Mesothelial cell of epicardium (in vitro differentiated cells): Measurements from ENCODE around the gene ABCA4. TPM values are rescaled to one million over a fixed set of nuclear protein-coding genes. Genes with fewer than 3 reads are reported as not detected.

Source experiments
- DNase-seq, 2 experiments: peaks; one replicate each; pipeline ENCODE4 v3.0.0; 2021; ENCODE audit warnings: low spot score in 2 of 2; ENCODE audit not compliant: unreplicated experiment in 2 of 2
- H3K27ac Mint-ChIP-seq: 2 replicates; pipeline ENCODE4 v1.8.0; 2021; ENCODE audit warnings: mixed read lengths
- H3K27me3 Mint-ChIP-seq: 2 replicates; pipeline ENCODE4 v1.8.0; 2021; ENCODE audit warnings: low read depth, mixed read lengths
- H3K36me3 Mint-ChIP-seq: 2 replicates; pipeline ENCODE4 v1.8.0; 2021; ENCODE audit warnings: mixed read lengths
- H3K4me1 Mint-ChIP-seq: 2 replicates; pipeline ENCODE4 v1.8.0; 2021; ENCODE audit warnings: mixed read lengths
- H3K4me3 Mint-ChIP-seq: 2 replicates; pipeline ENCODE4 v1.8.0; 2021; ENCODE audit warnings: mild to moderate bottlenecking, moderate library complexity, mixed read lengths
- H3K9me3 Mint-ChIP-seq: 2 replicates; pipeline ENCODE4 v1.8.0; 2021; ENCODE audit warnings: mixed read lengths
- CTCF ChIP-seq: fragments of 200-600 bp; sonication (generic); IDR thresholded peaks from one replicate; pipeline ENCODE4 v1.5.0; 2021; ENCODE audit warnings: antibody characterized with exemption; ENCODE audit not compliant: unreplicated experiment
- total RNA-seq: library from RNA; stranded (reverse); gene quantifications from 3 replicates; pipeline ENCODE4 v1.2.1, GENCODE V29; 2021

Gene ABCA4
- total RNA-seq, 1 donor from 2014 or later, result 14.5 TPM

- TF ChIP-seq CTCF, result no peak
- no peak overlapping the region for H3K4me3 Mint-ChIP-seq
- no peak for DNase-seq
- H3K9me3 Mint-ChIP-seq, result no peaks in the 10 kb centered on the region
- H3K27me3 Mint-ChIP-seq, result no peaks in the 10 kb centered on the region
- H3K4me1 Mint-ChIP-seq, result peaks cover 99% of the 10 kb centered on the region
- no peaks in the 10 kb centered on the region for H3K36me3 Mint-ChIP-seq
- H3K27ac Mint-ChIP-seq, result peak overlapping the region; percentile 99
Observed at GRCh38 chr1:94098585-94099111, 22.3 kb downstream of the ABCA4 start.

GRCh38 chr1:94096797-94097549 lies 24.0 kb downstream of the ABCA4 start:
- Mint-ChIP-seq H3K27me3 (no peaks in the 10 kb centered on the region), H3K9me3 (no peaks in the 10 kb centered on the region), H3K4me3 (no peak overlapping the region), H3K4me1 (peaks cover 98% of the 10 kb centered on the region), H3K36me3 (no peaks in the 10 kb centered on the region), H3K27ac (peak overlapping the region; percentile 99)
- no peak for DNase-seq
- TF ChIP-seq CTCF, result no peak

- Mint-ChIP-seq H3K36me3 (no peaks in the 10 kb centered on the region), H3K4me3 (no peak overlapping the region), H3K9me3 (no peaks in the 10 kb centered on the region), H3K27ac (peak overlapping the region; percentile 99), H3K4me1 (peaks cover 97% of the 10 kb centered on the region), H3K27me3 (no peaks in the 10 kb centered on the region)
- DNase-seq, result no peak
- TF ChIP-seq CTCF, result no peak
Observed at GRCh38 chr1:94095744-94096469, 25.0 kb downstream of the ABCA4 start.

GRCh38 chr1:94095112-94095637 lies 25.8 kb downstream of the ABCA4 start:
- Mint-ChIP-seq H3K27me3 (no peaks in the 10 kb centered on the region), H3K4me3 (no peak overlapping the region), H3K9me3 (no peaks in the 10 kb centered on the region), H3K36me3 (no peaks in the 10 kb centered on the region), H3K27ac (peak overlapping the region; percentile 99), H3K4me1 (peaks cover 96% of the 10 kb centered on the region)
- DNase-seq, result no peak
- no peak for TF ChIP-seq CTCF

- H3K4me3 Mint-ChIP-seq, result no peak overlapping the region
- TF ChIP-seq CTCF, result no peak
Observed at GRCh38 chr1:94094469-94095111, 26.4 kb downstream of the ABCA4 start.

More at GRCh38 chr1:94094469-94095111, 26.4 kb downstream of the ABCA4 start:
- Mint-ChIP-seq H3K4me1 (peaks cover 91% of the 10 kb centered on the region), H3K27me3 (no peaks in the 10 kb centered on the region), H3K27ac (peak overlapping the region; percentile 99), H3K9me3 (no peaks in the 10 kb centered on the region), H3K36me3 (no peaks in the 10 kb centered on the region)
- no peak for DNase-seq
